HFF-Myc (cell line): ENCODE measurements around the gene THSD1.
"Not testable (repeated sequence)": the region's sequence is repeated elsewhere in the genome, so short reads cannot be mapped to it uniquely, and the experiment has no call there.

Experiments
- DNase-seq: peaks from one replicate; pipeline ENCODE4 v3.0.0-alpha.2; 2011; ENCODE audit warnings: low read depth; ENCODE audit errors: extremely low read depth
- H3K4me3 ChIP-seq: replicated peaks from 2 replicates; pipeline ENCODE4 v1.5.1; 2011; ENCODE audit warnings: low read depth, mild to moderate bottlenecking, control low read depth, low read length
- TF ChIP-seq, protein P1 (sequence below): IDR thresholded peaks from 2 replicates; pipeline ENCODE4 v1.5.1; 2012; ENCODE audit warnings: mild to moderate bottlenecking, low read depth, low read length, control low read depth; ENCODE audit errors: missing control alignments

THSD1 gene

DNA sequence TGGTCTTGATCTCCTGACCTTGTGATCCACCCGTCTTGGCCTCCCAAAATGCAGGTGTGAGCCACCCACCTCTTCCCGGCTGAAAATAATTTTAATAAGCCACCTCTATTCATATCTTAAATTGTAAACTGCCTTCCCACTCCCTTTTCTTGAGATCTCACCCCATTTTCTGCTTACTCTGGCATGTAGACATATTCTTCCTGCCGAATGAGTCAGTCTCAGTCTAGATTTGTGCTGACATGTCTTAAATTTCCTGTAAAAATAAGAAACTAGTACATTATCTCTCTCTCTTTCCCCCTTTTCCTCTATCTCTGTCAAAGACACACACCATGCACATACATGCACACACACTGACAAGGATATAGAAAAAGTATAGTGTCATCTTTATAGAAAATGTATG lies 60.9 kb downstream of the THSD1 start:
- DNase-seq, result no peak
- TF ChIP-seq, protein P1, sequence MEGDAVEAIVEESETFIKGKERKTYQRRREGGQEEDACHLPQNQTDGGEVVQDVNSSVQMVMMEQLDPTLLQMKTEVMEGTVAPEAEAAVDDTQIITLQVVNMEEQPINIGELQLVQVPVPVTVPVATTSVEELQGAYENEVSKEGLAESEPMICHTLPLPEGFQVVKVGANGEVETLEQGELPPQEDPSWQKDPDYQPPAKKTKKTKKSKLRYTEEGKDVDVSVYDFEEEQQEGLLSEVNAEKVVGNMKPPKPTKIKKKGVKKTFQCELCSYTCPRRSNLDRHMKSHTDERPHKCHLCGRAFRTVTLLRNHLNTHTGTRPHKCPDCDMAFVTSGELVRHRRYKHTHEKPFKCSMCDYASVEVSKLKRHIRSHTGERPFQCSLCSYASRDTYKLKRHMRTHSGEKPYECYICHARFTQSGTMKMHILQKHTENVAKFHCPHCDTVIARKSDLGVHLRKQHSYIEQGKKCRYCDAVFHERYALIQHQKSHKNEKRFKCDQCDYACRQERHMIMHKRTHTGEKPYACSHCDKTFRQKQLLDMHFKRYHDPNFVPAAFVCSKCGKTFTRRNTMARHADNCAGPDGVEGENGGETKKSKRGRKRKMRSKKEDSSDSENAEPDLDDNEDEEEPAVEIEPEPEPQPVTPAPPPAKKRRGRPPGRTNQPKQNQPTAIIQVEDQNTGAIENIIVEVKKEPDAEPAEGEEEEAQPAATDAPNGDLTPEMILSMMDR, result no peak
- H3K4me3 ChIP-seq, result no peak overlapping the region

DNA sequence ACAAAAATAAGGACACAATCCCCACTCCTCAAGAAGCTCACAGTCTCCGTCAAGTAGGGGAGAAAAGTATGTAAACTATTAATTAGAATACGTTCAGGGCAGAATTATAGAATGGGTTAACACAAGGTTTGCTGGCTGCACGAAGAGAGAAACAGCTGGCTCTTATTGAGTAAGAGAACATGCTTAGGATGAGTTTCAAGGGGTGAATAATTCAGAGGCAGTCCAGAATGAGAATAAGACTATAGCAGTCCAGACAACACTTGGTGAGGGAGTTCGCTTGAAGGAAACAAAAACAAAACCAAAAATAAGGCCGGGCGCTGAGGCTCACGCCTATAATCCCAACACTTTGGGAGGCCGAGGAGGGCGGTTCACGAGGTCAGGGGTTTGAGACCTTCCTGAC lies 61.9 kb downstream of the THSD1 start:
- TF ChIP-seq, protein P1, result no peak
- H3K4me3 ChIP-seq, result no peak overlapping the region
- DNase-seq, result no peak

DNA sequence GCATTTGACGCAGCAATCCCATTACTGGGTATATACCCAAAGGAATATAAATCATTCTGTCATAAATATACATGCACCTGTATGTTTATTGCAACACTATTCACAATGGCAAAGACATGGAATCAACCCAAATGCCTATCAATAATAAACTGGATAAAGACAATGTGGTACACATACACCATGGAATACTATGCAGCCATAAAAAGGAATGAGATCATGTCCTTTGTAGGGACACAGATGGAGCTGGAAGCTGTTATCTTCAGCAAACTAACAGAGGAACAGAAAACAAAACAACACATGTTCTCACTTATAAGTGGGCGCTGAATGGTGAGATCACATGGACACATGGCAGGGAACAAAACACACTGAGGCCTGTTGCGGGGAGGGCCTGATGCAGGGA lies 63.8 kb downstream of the THSD1 start:
- not testable (repeated sequence) for H3K4me3 ChIP-seq, DNase-seq

GRCh38 chr13:52337828-52338455 lies 68.0 kb downstream of the THSD1 start:
- not testable (repeated sequence) for DNase-seq

DNA sequence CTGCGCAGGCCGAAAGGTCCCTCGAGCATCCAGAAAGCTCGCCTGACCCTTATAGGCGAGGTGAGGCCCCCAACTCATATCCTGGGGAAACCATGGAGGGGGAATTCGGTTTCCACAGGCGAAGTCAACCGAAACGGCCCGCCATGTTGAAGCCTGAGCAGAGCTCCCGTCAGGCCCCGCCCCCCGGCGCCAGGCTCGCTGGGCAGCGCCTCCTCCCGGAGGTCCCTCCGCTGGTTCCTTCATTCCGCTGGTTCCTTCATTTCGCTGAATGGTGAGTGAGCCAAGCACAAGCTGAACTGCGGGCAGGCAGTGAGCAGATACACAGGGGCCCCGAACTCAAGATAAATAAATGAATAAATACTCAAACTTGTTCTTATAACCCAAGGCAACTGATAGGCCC lies 71.9 kb downstream of the THSD1 start:
- not testable (repeated sequence) for H3K4me3 ChIP-seq, DNase-seq

More at GRCh38 chr13:52337828-52338455, 68.0 kb downstream of the THSD1 start:
- H3K4me3 ChIP-seq, result not testable (repeated sequence)

- DNase-seq, H3K4me3 ChIP-seq: not testable (repeated sequence)
Observed at GRCh38 chr13:52331844-52332243, 74.1 kb downstream of the THSD1 start.
